Measurements from ENCODE around the gene PATJ. TPM values are rescaled to one million over a fixed set of nuclear protein-coding genes. Genes with fewer than 3 reads are reported as not detected.

PATJ gene
- total RNA-seq, 1 experiment from 2014 or later, result 47.3 TPM

DNA sequence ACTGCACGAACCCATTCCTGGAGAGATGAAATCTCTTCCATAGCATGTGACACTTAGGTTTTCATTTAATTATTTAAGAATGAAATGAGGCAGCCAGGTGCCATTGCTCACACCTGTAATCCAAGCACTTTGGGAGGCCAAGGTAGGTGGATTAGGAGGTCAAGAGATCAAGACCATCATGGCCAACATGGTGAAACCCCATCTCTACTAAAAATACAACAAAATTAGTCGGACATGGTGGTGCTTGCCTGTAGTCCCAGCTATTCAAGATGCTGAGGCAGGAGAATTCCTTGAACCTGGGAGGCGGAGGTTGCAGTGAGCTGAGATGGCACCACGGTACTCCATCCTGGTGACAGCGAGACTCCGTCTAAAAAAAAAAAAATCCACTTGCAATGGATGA is 470.1 kb downstream of the PATJ start:
- Histone ChIP-seq H3K4me1 (ENCODE audit: insufficient read depth, low read length) (no peaks in the 10 kb centered on the region), H3K23ac (ENCODE audit: insufficient read length, low read depth, low read length) (no peak overlapping the region), H3K4me2 (ENCODE audit: insufficient read depth, insufficient read length, low read length) (no peak overlapping the region), H2BK5ac (ENCODE audit: insufficient read length, low read length) (no peak overlapping the region), H3K79me2 (ENCODE audit: insufficient read depth, low read length) (no peaks in the 10 kb centered on the region), H3K9ac (ENCODE audit: extremely low read depth, insufficient read length, low read length) (no peak overlapping the region), H2AK5ac (ENCODE audit: insufficient read length, low read length) (no peak overlapping the region), H4K5ac (ENCODE audit: insufficient read length, low read depth, low read length) (no peak overlapping the region), H3K14ac (ENCODE audit: insufficient read depth, low read length) (no peak overlapping the region), H3K27me3 (ENCODE audit: insufficient read depth, low read length) (no peaks in the 10 kb centered on the region), H3K4ac (ENCODE audit: low read depth, low read length) (no peak overlapping the region), H2BK12ac (ENCODE audit: insufficient read length, low read depth, low read length) (no peak overlapping the region), H3K79me1 (ENCODE audit: insufficient read depth, low read depth, low read length, poor library complexity, severe bottlenecking) (no peaks in the 10 kb centered on the region), H3K9me3 (ENCODE audit: control insufficient read depth, low read depth, low read length) (no peaks in the 10 kb centered on the region), H2BK120ac (ENCODE audit: low read depth, low read length, poor library complexity, severe bottlenecking) (no peak overlapping the region), H3K18ac (ENCODE audit: insufficient read length, low read depth, low read length) (no peak overlapping the region), H4K20me1 (ENCODE audit: control insufficient read depth, insufficient read depth, insufficient read length) (no peaks in the 10 kb centered on the region), H3K23me2 (ENCODE audit: insufficient read length, low read depth, low read length, poor library complexity, severe bottlenecking) (no peaks in the 10 kb centered on the region), H3T11ph (ENCODE audit: low read length) (no peak overlapping the region), H2AFZ (ENCODE audit: low read length) (no peak overlapping the region), H2BK20ac (ENCODE audit: low read depth, low read length, poor library complexity, severe bottlenecking) (no peak overlapping the region), H4K8ac (replicated peaks; ENCODE audit: insufficient read length, low read depth, low read length) (no peak overlapping the region), H2BK15ac (ENCODE audit: low read depth, low read length) (no peak overlapping the region), H4K91ac (ENCODE audit: insufficient read length, low read depth, low read length) (no peak overlapping the region), H3K56ac (ENCODE audit: insufficient read length, low read depth, low read length) (no peak overlapping the region), H3K27ac (ENCODE audit: insufficient read length, low read depth, low read length) (no peak overlapping the region)
- H3K36me3 Mint-ChIP-seq (ENCODE audit: insufficient read depth in 1 of 3, low read depth in 3 of 3), result peaks cover 59 to 70% (median 69%) of the 10 kb centered on the region in 3 experiments
- peak overlapping the region in 1 of 3 experiments; percentile 28; a peak in 2 of 7 replicates for H3K27ac Mint-ChIP-seq
- no peak for DNase-seq
- H3K4me3 Mint-ChIP-seq, result no peak overlapping the region
- TF ChIP-seq, protein P1, sequence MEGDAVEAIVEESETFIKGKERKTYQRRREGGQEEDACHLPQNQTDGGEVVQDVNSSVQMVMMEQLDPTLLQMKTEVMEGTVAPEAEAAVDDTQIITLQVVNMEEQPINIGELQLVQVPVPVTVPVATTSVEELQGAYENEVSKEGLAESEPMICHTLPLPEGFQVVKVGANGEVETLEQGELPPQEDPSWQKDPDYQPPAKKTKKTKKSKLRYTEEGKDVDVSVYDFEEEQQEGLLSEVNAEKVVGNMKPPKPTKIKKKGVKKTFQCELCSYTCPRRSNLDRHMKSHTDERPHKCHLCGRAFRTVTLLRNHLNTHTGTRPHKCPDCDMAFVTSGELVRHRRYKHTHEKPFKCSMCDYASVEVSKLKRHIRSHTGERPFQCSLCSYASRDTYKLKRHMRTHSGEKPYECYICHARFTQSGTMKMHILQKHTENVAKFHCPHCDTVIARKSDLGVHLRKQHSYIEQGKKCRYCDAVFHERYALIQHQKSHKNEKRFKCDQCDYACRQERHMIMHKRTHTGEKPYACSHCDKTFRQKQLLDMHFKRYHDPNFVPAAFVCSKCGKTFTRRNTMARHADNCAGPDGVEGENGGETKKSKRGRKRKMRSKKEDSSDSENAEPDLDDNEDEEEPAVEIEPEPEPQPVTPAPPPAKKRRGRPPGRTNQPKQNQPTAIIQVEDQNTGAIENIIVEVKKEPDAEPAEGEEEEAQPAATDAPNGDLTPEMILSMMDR (conservative IDR thresholded peaks at IDR 0.05), result no peak
- WGBS (ENCODE audit: extremely low coverage, insufficient read length, low lambda C conversion rate), result no CpG with 5 or more reads among the region's 6 CpGs
- H3K4me1 Mint-ChIP-seq, result peaks cover 0 to 4% of the 10 kb centered on the region in 2 experiments; a peak in 1 of 4 replicates
- H3K9me3 Mint-ChIP-seq, result peaks cover 10 to 36% of the 10 kb centered on the region in 2 experiments; a peak in 4 of 5 replicates
- no peaks in the 10 kb centered on the region for H3K27me3 Mint-ChIP-seq (ENCODE audit: low read depth)

All from H9 (cell line).